A673 (cell line): ENCODE measurements around the gene NCKAP5.

Experiments
- CTCF ChIP-seq: fragments of 300-800, 200-600 bp; sonication (generic); conservative IDR thresholded peaks from 2 replicates; pipeline ENCODE4 v1.5.1; 2017; ENCODE audit warnings: low read depth, mild to moderate bottlenecking, antibody characterized with exemption, low read length, moderate library complexity, mixed read lengths
- EZH2 ChIP-seq: fragments of 200-600 bp; sonication (generic); IDR thresholded peaks from 2 replicates; pipeline ENCODE4 v1.6.1; 2017; ENCODE audit warnings: borderline replicate concordance, low read depth, mild to moderate bottlenecking, mixed read lengths, antibody characterized with exemption, low read length; ENCODE audit not compliant: poor library complexity, severe bottlenecking

DNA sequence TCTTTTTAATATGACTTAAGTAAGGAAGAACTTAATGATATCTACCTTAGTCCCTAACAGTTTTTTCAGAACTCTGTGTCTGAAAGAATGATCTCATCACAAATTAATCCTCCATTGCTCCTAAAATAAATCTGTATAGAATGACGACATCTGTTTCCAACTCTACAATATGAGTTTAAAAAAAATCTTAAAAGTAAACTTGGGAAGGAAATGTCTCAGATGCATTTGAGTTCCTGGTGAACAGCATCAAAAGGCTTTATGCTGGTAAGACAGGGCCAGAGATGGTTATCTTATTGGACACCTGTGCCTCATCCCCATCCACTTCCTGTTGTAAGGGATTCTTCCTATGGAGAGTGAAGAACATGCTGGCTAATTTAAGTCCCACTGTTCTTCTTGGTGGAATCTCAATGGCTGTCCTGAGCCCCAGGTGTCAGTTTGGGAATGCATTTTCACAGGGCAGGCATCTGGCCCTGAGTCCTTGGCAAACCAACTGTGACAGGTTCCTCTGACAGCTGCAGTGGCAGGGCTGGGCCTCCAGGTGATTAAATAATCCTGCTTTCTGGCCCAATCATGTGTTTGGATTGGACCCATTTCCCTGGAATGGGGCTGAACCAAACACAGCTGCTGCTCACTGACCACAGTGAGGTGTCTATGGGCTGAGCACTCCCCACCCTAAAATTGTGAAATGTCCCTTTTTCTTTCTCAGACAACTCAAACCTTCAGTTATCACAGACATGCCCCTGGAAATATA is 12.9 kb upstream of the NCKAP5 start:
- no peak for TF ChIP-seq CTCF
- TF ChIP-seq EZH2: no peak
